ENCODE measurements around the gene KCNMA1.

- no peak for TF ChIP-seq ETV6 (conservative IDR thresholded peaks at IDR 0.05 in 1 of 2, IDR thresholded peaks at IDR 0.05 in 1 of 2; ENCODE audit: borderline replicate concordance in 1 of 2, low read depth in 1 of 2)
- TF ChIP-seq, protein P1, sequence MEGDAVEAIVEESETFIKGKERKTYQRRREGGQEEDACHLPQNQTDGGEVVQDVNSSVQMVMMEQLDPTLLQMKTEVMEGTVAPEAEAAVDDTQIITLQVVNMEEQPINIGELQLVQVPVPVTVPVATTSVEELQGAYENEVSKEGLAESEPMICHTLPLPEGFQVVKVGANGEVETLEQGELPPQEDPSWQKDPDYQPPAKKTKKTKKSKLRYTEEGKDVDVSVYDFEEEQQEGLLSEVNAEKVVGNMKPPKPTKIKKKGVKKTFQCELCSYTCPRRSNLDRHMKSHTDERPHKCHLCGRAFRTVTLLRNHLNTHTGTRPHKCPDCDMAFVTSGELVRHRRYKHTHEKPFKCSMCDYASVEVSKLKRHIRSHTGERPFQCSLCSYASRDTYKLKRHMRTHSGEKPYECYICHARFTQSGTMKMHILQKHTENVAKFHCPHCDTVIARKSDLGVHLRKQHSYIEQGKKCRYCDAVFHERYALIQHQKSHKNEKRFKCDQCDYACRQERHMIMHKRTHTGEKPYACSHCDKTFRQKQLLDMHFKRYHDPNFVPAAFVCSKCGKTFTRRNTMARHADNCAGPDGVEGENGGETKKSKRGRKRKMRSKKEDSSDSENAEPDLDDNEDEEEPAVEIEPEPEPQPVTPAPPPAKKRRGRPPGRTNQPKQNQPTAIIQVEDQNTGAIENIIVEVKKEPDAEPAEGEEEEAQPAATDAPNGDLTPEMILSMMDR (IDR thresholded peaks at IDR 0.05 in 2 of 3, conservative IDR thresholded peaks at IDR 0.05 in 1 of 3; ENCODE audit: control insufficient read depth in 2 of 3, extremely low read depth in 1 of 3, insufficient read depth in 1 of 3, low read depth in 3 of 3, low read length in 3 of 3) = no peak
- TF ChIP-seq MYC (IDR thresholded peaks at IDR 0.05; ENCODE audit: insufficient read depth, insufficient read length, insufficient replicate concordance, low read length, severe bottlenecking) = no peak
Observed at GRCh38 chr10:77193001-77193400, 444.6 kb downstream of the KCNMA1 start.
